ENCODE results near the gene S100PBP. TPM values are rescaled to one million over a fixed set of nuclear protein-coding genes. Genes with fewer than 3 reads are reported as not detected.

The S100PBP gene
- total RNA-seq, 1 experiment from 2014 or later, result 69.3 TPM

- no peak for DNase-seq (ENCODE audit: low spot score)
- Histone ChIP-seq H3K4me1 (ENCODE audit: insufficient read depth, low read length, poor library complexity, severe bottlenecking) (peaks cover 22% of the 10 kb centered on the region), H3K9me3 (ENCODE audit: low read depth, low read length, poor library complexity, severe bottlenecking) (no peaks in the 10 kb centered on the region), H3K36me3 (ENCODE audit: insufficient read depth, low read length, poor library complexity, severe bottlenecking) (no peaks in the 10 kb centered on the region), H3K27ac (ENCODE audit: low read depth, low read length, poor library complexity, severe bottlenecking) (no peak overlapping the region), H3K4me3 (ENCODE audit: low read depth, low read length, poor library complexity, severe bottlenecking) (no peak overlapping the region), H3K27me3 (replicated peaks; ENCODE audit: insufficient read depth, low read depth, low read length, poor library complexity) (no peaks in the 10 kb centered on the region)
- BruUV-seq (replicated peaks), result no TSS peak
- intact Hi-C loops (cut with micrococcal nuclease; ENCODE audit: unreplicated experiment), result no loop called here
- no peak for TF ChIP-seq CTCF (conservative IDR thresholded peaks at IDR 0.05; ENCODE audit: low read depth, low read length)
- no peak for TF ChIP-seq EZH2 (IDR thresholded peaks at IDR 0.05; ENCODE audit: borderline replicate concordance, low read depth, low read length, poor library complexity, severe bottlenecking)
- ChIA-PET CTCF (no interaction called here), POLR2A (ENCODE audit: low non-redundant PET) (no interaction called here)
Observed at GRCh38 chr1:32896451-32896850, 79.0 kb downstream of the S100PBP start.

GRCh38 chr1:32897082-32898049, 79.9 kb downstream of the S100PBP start:
- Histone ChIP-seq H3K4me3 (ENCODE audit: low read depth, low read length, poor library complexity, severe bottlenecking) (no peak overlapping the region), H3K4me1 (ENCODE audit: insufficient read depth, low read length, poor library complexity, severe bottlenecking) (peaks cover 20% of the 10 kb centered on the region), H3K9me3 (ENCODE audit: low read depth, low read length, poor library complexity, severe bottlenecking) (no peaks in the 10 kb centered on the region), H3K27me3 (replicated peaks; ENCODE audit: insufficient read depth, low read depth, low read length, poor library complexity) (peaks cover 2% of the 10 kb centered on the region), H3K36me3 (ENCODE audit: insufficient read depth, low read length, poor library complexity, severe bottlenecking) (no peaks in the 10 kb centered on the region), H3K27ac (ENCODE audit: low read depth, low read length, poor library complexity, severe bottlenecking) (no peak overlapping the region)
- ChIA-PET CTCF (no interaction called here), POLR2A (ENCODE audit: low non-redundant PET) (no interaction called here)
- BruUV-seq (replicated peaks), result no TSS peak
- TF ChIP-seq CTCF (conservative IDR thresholded peaks at IDR 0.05; ENCODE audit: low read depth, low read length), result no peak
- no peak for TF ChIP-seq EZH2 (IDR thresholded peaks at IDR 0.05; ENCODE audit: borderline replicate concordance, low read depth, low read length, poor library complexity, severe bottlenecking)
- DNase-seq (ENCODE audit: low spot score), result no peak
- intact Hi-C loops (cut with micrococcal nuclease; ENCODE audit: unreplicated experiment), result no loop called here

GRCh38 chr1:32898056-32898455, 80.6 kb downstream of the S100PBP start:
- DNase-seq (ENCODE audit: low spot score), result no peak
- intact Hi-C loops (cut with micrococcal nuclease; ENCODE audit: unreplicated experiment), result no loop called here
- TF ChIP-seq CTCF (conservative IDR thresholded peaks at IDR 0.05; ENCODE audit: low read depth, low read length), result no peak
- TF ChIP-seq EZH2 (IDR thresholded peaks at IDR 0.05; ENCODE audit: borderline replicate concordance, low read depth, low read length, poor library complexity, severe bottlenecking), result no peak
- Histone ChIP-seq H3K36me3 (ENCODE audit: insufficient read depth, low read length, poor library complexity, severe bottlenecking) (no peaks in the 10 kb centered on the region), H3K27me3 (replicated peaks; ENCODE audit: insufficient read depth, low read depth, low read length, poor library complexity) (peaks cover 5% of the 10 kb centered on the region), H3K9me3 (ENCODE audit: low read depth, low read length, poor library complexity, severe bottlenecking) (no peaks in the 10 kb centered on the region), H3K27ac (ENCODE audit: low read depth, low read length, poor library complexity, severe bottlenecking) (no peak overlapping the region), H3K4me3 (ENCODE audit: low read depth, low read length, poor library complexity, severe bottlenecking) (no peak overlapping the region), H3K4me1 (ENCODE audit: insufficient read depth, low read length, poor library complexity, severe bottlenecking) (peaks cover 14% of the 10 kb centered on the region)
- no TSS peak for BruUV-seq (replicated peaks)
- ChIA-PET POLR2A (ENCODE audit: low non-redundant PET) (no interaction called here), CTCF (no interaction called here)
